B cell (primary cell): ENCODE measurements around the gene TM7SF3. TPM values are rescaled to one million over a fixed set of nuclear protein-coding genes. Genes with fewer than 3 reads are reported as not detected.

Experiments
- ATAC-seq: fragments of 200-7000 bp; cut with Tn5 transposase; one replicate; pipeline ENCODE4 v1.10.0; 2021; ENCODE audit warnings: low read depth, mild to moderate bottlenecking, moderate number of reproducible peaks, moderate library complexity
- CTCF ChIA-PET: fragments of 350-600 bp; sonication (Branson Sonifier 250); formaldehyde crosslinking; loops from one replicate; lab custom pipeline; 2021; ENCODE audit warnings: antibody characterized with exemption, inconsistent platforms; lab: Charles Lee
- POLR2A ChIA-PET: fragments of 350-600 bp; sonication (Branson Sonifier 250); formaldehyde crosslinking; loops from one replicate; lab custom pipeline; 2021; ENCODE audit warnings: antibody characterized with exemption; lab: Charles Lee
- DNase-seq: peaks from one replicate; pipeline ENCODE4 v3.0.0; 2013
- H2AFZ ChIP-seq: 2 replicates; pipeline ENCODE4 v1.6.1; 2012; ENCODE audit warnings: mild to moderate bottlenecking, low read depth, low read length; ENCODE audit not compliant: insufficient read depth, poor library complexity, severe bottlenecking
- H3K27ac ChIP-seq, 2 donors: 1 replicate in 1 of 2; 2 replicates in 1 of 2; pipeline ENCODE4 v1.5.1; 2012 to 2013; ENCODE audit warnings: low read length in 2 of 2, mild to moderate bottlenecking in 2 of 2, moderate library complexity in 1 of 2
- H3K27me3 ChIP-seq, 4 experiments: fragments of 200-600 bp in 1 of 4; sonication (generic) in 1 of 4; replicated peaks in 1 of 4; 1 replicate in 2 of 4; 2 replicates in 2 of 4; pipeline versions ENCODE4 v1.6.1 to v1.7.0; 2013 to 2016; ENCODE audit warnings: low read length in 3 of 4, mild to moderate bottlenecking in 2 of 4, mixed read lengths in 1 of 4, moderate library complexity in 1 of 4; ENCODE audit not compliant: insufficient read depth in 4 of 4, control insufficient read depth in 3 of 4; ENCODE audit errors: control extremely low read depth in 1 of 4
- H3K36me3 ChIP-seq, 2 experiments: replicated peaks in 1 of 2; 1 replicate in 1 of 2; 2 replicates in 1 of 2; pipeline versions ENCODE4 v1.6.1 to v1.7.1; 2013; ENCODE audit warnings: low read length in 1 of 2; ENCODE audit not compliant: insufficient read depth in 2 of 2, control insufficient read depth in 1 of 2; ENCODE audit errors: control extremely low read depth in 1 of 2, extremely low read depth in 1 of 2
- H3K4me1 ChIP-seq, 2 donors: fragments of 200-600 bp in 1 of 2; sonication (generic) in 1 of 2; 1 replicate in 1 of 2; 2 replicates in 1 of 2; pipeline versions ENCODE4 v1.5.1 to v1.6.1; 2013 to 2017; ENCODE audit warnings: low read length in 2 of 2; ENCODE audit not compliant: control insufficient read depth in 2 of 2, insufficient read depth in 2 of 2
- H3K4me2 ChIP-seq: replicated peaks from 2 replicates; pipeline ENCODE3; 2012; ENCODE audit warnings: mild to moderate bottlenecking, low read depth, low read length; ENCODE audit not compliant: poor library complexity, severe bottlenecking
- H3K4me3 ChIP-seq, 5 experiments: fragments of 200-600 bp in 1 of 5; sonication (generic) in 1 of 5; 1 replicate in 3 of 5; 2 replicates in 2 of 5; pipeline versions ENCODE4 v1.5.1 to v1.7.0; 2011 to 2016; ENCODE audit warnings: low read length in 4 of 5, mild to moderate bottlenecking in 4 of 5, low read depth in 2 of 5, control low read depth in 1 of 5, moderate library complexity in 1 of 5; ENCODE audit not compliant: insufficient read depth in 1 of 5; ENCODE audit errors: control extremely low read depth in 1 of 5, extremely low read depth in 1 of 5
- H3K79me2 ChIP-seq: fragments of 200-600 bp; sonication (generic); one replicate; pipeline ENCODE4 v1.6.0; 2016; ENCODE audit warnings: low read length; ENCODE audit not compliant: control insufficient read depth, insufficient read depth
- H3K9ac ChIP-seq: fragments of 200-600 bp; sonication (generic); 2 replicates; pipeline ENCODE4 v1.6.1; 2017; ENCODE audit warnings: mild to moderate bottlenecking, low read length, moderate library complexity
- H3K9me3 ChIP-seq, 3 donors: one replicate each; pipeline versions ENCODE4 v1.6.1 to v1.7.1; 2013; ENCODE audit warnings: low read length in 2 of 3; ENCODE audit not compliant: control insufficient read depth in 2 of 3, insufficient read depth in 1 of 3; ENCODE audit errors: control extremely low read depth in 1 of 3
- H4K20me1 ChIP-seq: 2 replicates; pipeline ENCODE4 v1.6.0; 2012; ENCODE audit warnings: mild to moderate bottlenecking, low read length; ENCODE audit not compliant: insufficient read depth, control insufficient read depth, poor library complexity, severe bottlenecking
- H3K27ac Mint-ChIP-seq: one replicate; pipeline ENCODE4 v1.8.0; 2021; ENCODE audit warnings: mixed read lengths
- H3K27me3 Mint-ChIP-seq: one replicate; pipeline ENCODE4 v1.8.0; 2021; ENCODE audit warnings: mixed read lengths
- H3K4me1 Mint-ChIP-seq: one replicate; pipeline ENCODE4 v1.8.0; 2021; ENCODE audit warnings: mixed read lengths
- H3K4me3 Mint-ChIP-seq: one replicate; pipeline ENCODE4 v1.8.0; 2021; ENCODE audit warnings: mixed read lengths
- H3K9me3 Mint-ChIP-seq: one replicate; pipeline ENCODE4 v1.8.0; 2022; ENCODE audit warnings: mixed read lengths; ENCODE audit not compliant: insufficient read depth
- CTCF ChIP-seq: fragments of 200-600 bp; IDR thresholded peaks from one replicate; pipeline ENCODE4 v1.8.0; 2022; ENCODE audit warnings: antibody characterized with exemption, mild to moderate bottlenecking
- EZH2 ChIP-seq: IDR thresholded peaks from 2 replicates; pipeline ENCODE4 v1.6.1; 2012; ENCODE audit warnings: borderline replicate concordance, low read depth, mild to moderate bottlenecking, moderate library complexity, low read length; ENCODE audit not compliant: insufficient read depth, poor library complexity, severe bottlenecking
- WGBS: methylation state at CpG from one replicate; pipeline ENCODE4 v1.1.5; 2013; ENCODE audit warnings: missing lambda C conversion rate; ENCODE audit not compliant: insufficient coverage; 5-methylcytosine and 5-hydroxymethylcytosine counted together
- intact Hi-C: fragments of 100-400 bp; cut with micrococcal nuclease; formaldehyde crosslinking; loops from one replicate; pipeline ENCODE4 v1.10.0; 2022
- polyA plus RNA-seq: library from polyadenylated mRNA; depleted of rRNA; stranded (reverse); fragments of >200 nt; gene quantifications from 2 replicates; pipeline ENCODE4 v1.2.3, GENCODE V29; 2012
- total RNA-seq, 2 donors: library from RNA; stranded (reverse); fragments of 120-200 nt in 1 of 2; gene quantifications; 1 replicate in 1 of 2; 2 replicates in 1 of 2; pipeline versions ENCODE4 v1.2.3 to v1.2.4, GENCODE V29; 2013 to 2022

The TM7SF3 gene
- total and polyA plus RNA-seq, 2 donors (not counting 1 experiment from before 2014, with no cell fraction given) = 24.5 to 33.5 TPM

- H3K9ac ChIP-seq = no peak overlapping the region
- ChIA-PET POLR2A (no interaction called here), CTCF (interaction anchor here (1.6 kb wide), 1 partner anchor 17 kb away, joined by 7 read pairs; no protein-coding TSS in a partner anchor)
- H3K4me2 ChIP-seq = no peak overlapping the region
- no peaks in the 10 kb centered on the region for H3K27me3 ChIP-seq
- DNase-seq = no peak
- no peak for ATAC-seq
- peaks cover 4 to 43% of the 10 kb centered on the region in 2 experiments for H3K36me3 ChIP-seq
- intact Hi-C loops = no loop called here
- no peak overlapping the region for H3K27ac Mint-ChIP-seq
- H2AFZ ChIP-seq = no peak overlapping the region
- no peak overlapping the region for H3K27ac ChIP-seq
- no peaks in the 10 kb centered on the region for H3K9me3 Mint-ChIP-seq
- no peaks in the 10 kb centered on the region for H3K9me3 ChIP-seq
- H3K79me2 ChIP-seq = no peaks in the 10 kb centered on the region
- no peak overlapping the region for H3K4me3 Mint-ChIP-seq
- no peaks in the 10 kb centered on the region for H3K27me3 Mint-ChIP-seq
- no peaks in the 10 kb centered on the region for H3K4me1 ChIP-seq
- no peaks in the 10 kb centered on the region for H3K4me1 Mint-ChIP-seq
- no CpG with 5 or more reads among the region's 4 CpGs for WGBS
- TF ChIP-seq EZH2 = no peak
- TF ChIP-seq CTCF = no peak
- no peaks in the 10 kb centered on the region for H4K20me1 ChIP-seq
- no peak overlapping the region for H3K4me3 ChIP-seq
Measured at GRCh38 chr12:26991826-26992225, 22.4 kb downstream of the TM7SF3 start.

DNA sequence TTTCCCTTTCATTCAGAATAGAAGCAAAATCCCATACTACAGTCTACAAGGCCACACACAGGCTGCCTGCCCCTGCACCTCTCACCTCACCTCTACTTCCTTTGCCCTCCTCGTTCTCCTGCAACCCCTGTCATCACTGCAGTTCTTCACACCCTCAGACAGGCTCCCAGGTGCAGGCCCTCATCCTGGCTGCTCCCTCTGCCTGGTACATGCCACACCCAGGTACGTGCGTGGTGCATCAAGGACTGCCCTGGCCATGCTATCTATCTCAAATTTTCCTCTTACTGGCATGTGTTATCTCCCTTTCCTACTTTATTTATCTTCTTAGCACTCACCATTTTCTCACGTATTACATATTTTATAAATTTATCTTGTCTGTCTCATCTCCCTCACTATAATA, 24.3 kb downstream of the TM7SF3 start:
- Histone ChIP-seq H4K20me1 (no peaks in the 10 kb centered on the region), H3K4me2 (no peak overlapping the region), H3K4me1 (no peaks in the 10 kb centered on the region), H3K9ac (no peak overlapping the region), H3K79me2 (no peaks in the 10 kb centered on the region), H3K36me3 (peaks cover 12 to 36% of the 10 kb centered on the region in 2 experiments), H3K27me3 (no peaks in the 10 kb centered on the region), H2AFZ (no peak overlapping the region), H3K9me3 (no peaks in the 10 kb centered on the region), H3K4me3 (no peak overlapping the region), H3K27ac (no peak overlapping the region)
- TF ChIP-seq CTCF = no peak
- no peak for TF ChIP-seq EZH2
- H3K9me3 Mint-ChIP-seq = no peaks in the 10 kb centered on the region
- no peaks in the 10 kb centered on the region for H3K4me1 Mint-ChIP-seq
- WGBS = 83% methylated on average over 3 of the region's 4 CpGs
- POLR2A ChIA-PET = no interaction called here
- no peaks in the 10 kb centered on the region for H3K27me3 Mint-ChIP-seq
- DNase-seq = no peak
- CTCF ChIA-PET = no interaction called here
- H3K4me3 Mint-ChIP-seq = no peak overlapping the region
- intact Hi-C loops = no loop called here
- no peak for ATAC-seq
- H3K27ac Mint-ChIP-seq = no peak overlapping the region
